IMR-90 (cell line): Measurements from ENCODE around the gene SPNS1. TPM values are rescaled to one million over a fixed set of nuclear protein-coding genes. Genes with fewer than 3 reads are reported as not detected.

Source experiments
- ATAC-seq: fragments of 200-7000 bp; cut with Tn5 transposase; 2 replicates; pipeline ENCODE4 v1.9.1; 2020; ENCODE audit warnings: low read depth, mild to moderate bottlenecking, moderate library complexity
- BruUV-seq: library from RNA; stranded (reverse); fragments of 400-500 nt; replicated peaks from 2 replicates; lab custom pipeline; 2021; lab: Mats Ljungman, UMichigan
- CTCF ChIA-PET: fragments of 300-600 bp; formaldehyde crosslinking; extraction: SDS; loops from one replicate; lab custom pipeline; 2021; ENCODE audit warnings: antibody characterized with exemption; lab: Yijun Ruan, JAX
- POLR2A ChIA-PET: fragments of 300-600 bp; sonication (Branson Sonifier 250); formaldehyde crosslinking; loops from one replicate; lab custom pipeline; 2022; ENCODE audit warnings: antibody characterized with exemption; ENCODE audit not compliant: unreplicated experiment; lab: Charles Lee
- DNase-seq: peaks from one replicate; pipeline ENCODE4 v3.0.0; 2013
- H2AFZ ChIP-seq: replicated peaks from 2 replicates; pipeline ENCODE3; 2013; ENCODE audit warnings: low read length, mild to moderate bottlenecking; ENCODE audit not compliant: poor library complexity
- H2AK5ac ChIP-seq: 2 replicates; pipeline ENCODE4 v1.6.1; 2013; ENCODE audit warnings: low read depth, low read length, inconsistent platforms
- H2AK9ac ChIP-seq: replicated peaks from 2 replicates; pipeline ENCODE3; 2013; ENCODE audit warnings: mild to moderate bottlenecking, low read depth, low read length, moderate library complexity; ENCODE audit not compliant: poor library complexity
- H2BK120ac ChIP-seq: 2 replicates; pipeline ENCODE4 v1.6.1; 2013; ENCODE audit warnings: low read depth, low read length, inconsistent platforms
- H2BK15ac ChIP-seq: 3 replicates; pipeline ENCODE4 v1.6.1; 2013; ENCODE audit warnings: low read depth, low read length, inconsistent platforms
- H2BK20ac ChIP-seq: 2 replicates; pipeline ENCODE4 v1.6.1; 2013; ENCODE audit warnings: low read depth, mild to moderate bottlenecking, inconsistent platforms, low read length, moderate library complexity
- H2BK5ac ChIP-seq: 2 replicates; pipeline ENCODE4 v1.6.1; 2013; ENCODE audit warnings: mild to moderate bottlenecking, low read depth, low read length, inconsistent platforms; ENCODE audit not compliant: poor library complexity, severe bottlenecking
- H3K14ac ChIP-seq: replicated peaks from 2 replicates; pipeline ENCODE4 v1.6.1; 2013; ENCODE audit warnings: low read depth, low read length, inconsistent platforms
- H3K18ac ChIP-seq: 2 replicates; pipeline ENCODE4 v1.6.1; 2013; ENCODE audit warnings: low read depth, low read length, control low read depth
- H3K23ac ChIP-seq: 2 replicates; pipeline ENCODE4 v1.6.1; 2013; ENCODE audit warnings: low read depth, low read length, inconsistent platforms
- H3K27ac ChIP-seq: 2 replicates; pipeline ENCODE4 v1.5.1; 2013; ENCODE audit warnings: mild to moderate bottlenecking, control low read depth, low read length; ENCODE audit not compliant: insufficient read depth
- H3K27me3 ChIP-seq: 2 replicates; pipeline ENCODE4 v1.6.1; 2013; ENCODE audit warnings: low read length; ENCODE audit not compliant: control insufficient read depth, insufficient read depth
- H3K36me3 ChIP-seq: 2 replicates; pipeline ENCODE4 v1.6.1; 2013; ENCODE audit warnings: low read length, mixed read lengths; ENCODE audit not compliant: control insufficient read depth, insufficient read depth
- H3K4ac ChIP-seq: 2 replicates; pipeline ENCODE4 v1.6.1; 2013; ENCODE audit warnings: low read depth, low read length, inconsistent platforms
- H3K4me1 ChIP-seq: 2 replicates; pipeline ENCODE4 v1.6.1; 2013; ENCODE audit warnings: low read length, mixed read lengths; ENCODE audit not compliant: control insufficient read depth, insufficient read depth
- H3K4me2 ChIP-seq: 2 replicates; pipeline ENCODE4 v1.6.1; 2013; ENCODE audit warnings: low read depth, mild to moderate bottlenecking, control low read depth, low read length, moderate library complexity
- H3K4me3 ChIP-seq: 2 replicates; pipeline ENCODE4 v1.5.1; 2013; ENCODE audit warnings: low read depth, mild to moderate bottlenecking, control low read depth, low read length, moderate library complexity; ENCODE audit not compliant: insufficient read depth
- H3K56ac ChIP-seq: 2 replicates; pipeline ENCODE4 v1.6.1; 2013; ENCODE audit warnings: low read length, inconsistent platforms; ENCODE audit not compliant: insufficient read depth; ENCODE audit errors: extremely low read depth
- H3K79me1 ChIP-seq, 2 experiments: 2 replicates each; pipeline ENCODE4 v1.6.1; 2013; ENCODE audit warnings: low read length in 2 of 2, inconsistent platforms in 1 of 2, low read depth in 1 of 2
- H3K9ac ChIP-seq: 2 replicates; pipeline ENCODE4 v1.6.1; 2013; ENCODE audit warnings: low read depth, low read length, control low read depth
- H3K9me1 ChIP-seq: 2 replicates; pipeline ENCODE4 v1.6.1; 2013; ENCODE audit warnings: low read length, inconsistent platforms; ENCODE audit not compliant: insufficient read depth
- H3K9me3 ChIP-seq: 2 replicates; pipeline ENCODE4 v1.6.1; 2013; ENCODE audit warnings: low read length; ENCODE audit not compliant: control insufficient read depth, insufficient read depth
- H4K20me1 ChIP-seq: 2 replicates; pipeline ENCODE4 v1.6.1; 2013; ENCODE audit warnings: low read length, inconsistent platforms; ENCODE audit not compliant: insufficient read depth
- H4K5ac ChIP-seq: 2 replicates; pipeline ENCODE4 v1.6.1; 2013; ENCODE audit warnings: mild to moderate bottlenecking, low read depth, low read length, control low read depth
- H4K8ac ChIP-seq, 2 experiments: 2 replicates each; pipeline ENCODE4 v1.6.1; 2013; ENCODE audit warnings: low read depth in 2 of 2, low read length in 2 of 2, control low read depth in 1 of 2, inconsistent platforms in 1 of 2
- H4K91ac ChIP-seq: 2 replicates; pipeline ENCODE4 v1.6.1; 2013; ENCODE audit warnings: low read depth, low read length, inconsistent platforms; ENCODE audit not compliant: insufficient read depth
- CEBPB ChIP-seq: IDR thresholded peaks from 2 replicates; pipeline ENCODE4 v1.6.1; 2012; ENCODE audit warnings: low read depth, low read length, improper control_type of control experiment
- MAFK ChIP-seq: IDR thresholded peaks from 2 replicates; pipeline ENCODE4 v1.6.1; 2012; ENCODE audit warnings: low read depth, low read length, improper control_type of control experiment
- WGBS, 2 experiments: methylation state at CpG; one replicate each; pipeline versions ENCODE4 v1.1.5 to v1.1.7; 2013; ENCODE audit warnings: missing lambda C conversion rate in 2 of 2; ENCODE audit not compliant: insufficient read length in 1 of 2; ENCODE audit errors: extremely low coverage in 2 of 2; 5-methylcytosine and 5-hydroxymethylcytosine counted together
- dilution Hi-C: fragments of 300-500 bp; cut with HindIII; formaldehyde crosslinking; loops from one replicate; pipeline ENCODE4 v1.14.3; 2018; ENCODE audit warnings: low sequenced_read_pairs; ENCODE audit not compliant: unreplicated experiment
- in situ Hi-C: fragments of 300-500 bp; cut with MboI; formaldehyde crosslinking; loops from 3 replicates; pipeline ENCODE4 v1.14.3; 2019; ENCODE audit warnings: low sequenced_read_pairs, inconsistent platforms, mixed read lengths
- intact Hi-C: fragments of 100-400 bp; cut with micrococcal nuclease; formaldehyde crosslinking; loops from 2 replicates; pipeline ENCODE4 v1.10.0; 2022
- polyA plus RNA-seq, 3 experiments: library from polyadenylated mRNA; depleted of rRNA; stranded (reverse); fragments of >200 nt; gene quantifications; 2 replicates each; pipeline ENCODE4 v1.2.3, GENCODE V29; 2012; ENCODE audit warnings: low replicate concordance in 1 of 3
- total RNA-seq: library from RNA; depleted of rRNA; stranded (reverse); fragments of >200 nt; gene quantifications from 2 replicates; pipeline ENCODE4 v1.2.3, GENCODE V29; 2012
- TF ChIP-seq, protein P1 (sequence below): conservative IDR thresholded peaks from 2 replicates; pipeline ENCODE4 v1.5.1; 2012; ENCODE audit warnings: mild to moderate bottlenecking, low read depth, low read length, improper control_type of control experiment

Gene SPNS1
- total and polyA plus RNA-seq, 2 of the 4 experiments (the other 2 are of a cell fraction), result 4.7 to 37.3 TPM

DNA sequence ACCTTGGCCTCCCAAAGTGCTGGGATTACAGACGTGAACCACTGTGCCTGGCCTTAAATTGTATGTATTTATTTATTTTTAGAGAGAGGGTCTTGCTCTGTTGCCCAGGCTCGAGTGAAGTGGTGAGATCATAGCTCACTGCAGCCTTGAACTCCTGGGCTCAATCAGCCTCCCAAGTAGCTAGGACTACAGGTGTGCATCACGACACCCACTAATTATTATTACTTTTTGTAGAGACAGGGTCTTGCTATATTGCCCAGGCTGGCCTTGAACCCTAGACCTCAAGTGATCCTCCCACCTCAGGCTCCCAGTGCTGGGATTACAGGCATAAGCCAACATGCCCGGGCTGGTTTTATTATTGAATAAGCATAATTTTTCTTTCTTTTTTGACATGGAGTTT is 27.9 kb upstream of the SPNS1 start:
- Histone ChIP-seq H2BK20ac (no peak overlapping the region), H2AK5ac (no peak overlapping the region), H3K27ac (no peak overlapping the region), H3K27me3 (no peaks in the 10 kb centered on the region), H3K4me1 (peaks cover 5% of the 10 kb centered on the region), H3K4ac (no peak overlapping the region), H4K91ac (no peak overlapping the region), H2BK15ac (no peak overlapping the region), H4K8ac (no peak overlapping the region), H2BK5ac (no peak overlapping the region), H3K4me3 (no peak overlapping the region), H3K4me2 (no peak overlapping the region), H4K20me1 (no peaks in the 10 kb centered on the region), H2AK9ac (no peak overlapping the region), H4K5ac (no peak overlapping the region), H3K9me1 (peaks cover 4% of the 10 kb centered on the region; the same call in 1 of the 2 replicates), H2BK120ac (no peak overlapping the region), H3K36me3 (no peaks in the 10 kb centered on the region), H2AFZ (no peak overlapping the region), H3K79me1 (peaks cover 3 to 4% of the 10 kb centered on the region in 2 experiments; a peak in 3 of 4 replicates), H3K18ac (no peak overlapping the region), H3K9ac (no peak overlapping the region), H3K56ac (no peak overlapping the region), H3K23ac (no peak overlapping the region), H3K14ac (no peak overlapping the region), H3K9me3 (no peaks in the 10 kb centered on the region)
- intact Hi-C loops (loop anchor here (5.0 kb wide), 2 partner anchors 84 to 124 kb away; partner anchors contain the start of genes ATXN2L and SH2B1), in situ Hi-C loops (no loop called here), dilution Hi-C loops (no loop called here)
- ATAC-seq (no peak), DNase-seq (no peak)
- no CpG with 5 or more reads among the region's 4 CpGs for WGBS, 2 experiments
- ChIA-PET CTCF (no interaction called here), POLR2A (no interaction called here)
- no peak for TF ChIP-seq CEBPB
- TF ChIP-seq, protein P1, sequence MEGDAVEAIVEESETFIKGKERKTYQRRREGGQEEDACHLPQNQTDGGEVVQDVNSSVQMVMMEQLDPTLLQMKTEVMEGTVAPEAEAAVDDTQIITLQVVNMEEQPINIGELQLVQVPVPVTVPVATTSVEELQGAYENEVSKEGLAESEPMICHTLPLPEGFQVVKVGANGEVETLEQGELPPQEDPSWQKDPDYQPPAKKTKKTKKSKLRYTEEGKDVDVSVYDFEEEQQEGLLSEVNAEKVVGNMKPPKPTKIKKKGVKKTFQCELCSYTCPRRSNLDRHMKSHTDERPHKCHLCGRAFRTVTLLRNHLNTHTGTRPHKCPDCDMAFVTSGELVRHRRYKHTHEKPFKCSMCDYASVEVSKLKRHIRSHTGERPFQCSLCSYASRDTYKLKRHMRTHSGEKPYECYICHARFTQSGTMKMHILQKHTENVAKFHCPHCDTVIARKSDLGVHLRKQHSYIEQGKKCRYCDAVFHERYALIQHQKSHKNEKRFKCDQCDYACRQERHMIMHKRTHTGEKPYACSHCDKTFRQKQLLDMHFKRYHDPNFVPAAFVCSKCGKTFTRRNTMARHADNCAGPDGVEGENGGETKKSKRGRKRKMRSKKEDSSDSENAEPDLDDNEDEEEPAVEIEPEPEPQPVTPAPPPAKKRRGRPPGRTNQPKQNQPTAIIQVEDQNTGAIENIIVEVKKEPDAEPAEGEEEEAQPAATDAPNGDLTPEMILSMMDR, result no peak
- TF ChIP-seq MAFK, result no peak
- BruUV-seq, result no TSS peak
